ENCODE results near the gene TMEM256. TPM values are rescaled to one million over a fixed set of nuclear protein-coding genes. Genes with fewer than 3 reads are reported as not detected.

TMEM256 gene
- total RNA-seq, 1 experiment from 2014 or later, result 151 TPM

DNA sequence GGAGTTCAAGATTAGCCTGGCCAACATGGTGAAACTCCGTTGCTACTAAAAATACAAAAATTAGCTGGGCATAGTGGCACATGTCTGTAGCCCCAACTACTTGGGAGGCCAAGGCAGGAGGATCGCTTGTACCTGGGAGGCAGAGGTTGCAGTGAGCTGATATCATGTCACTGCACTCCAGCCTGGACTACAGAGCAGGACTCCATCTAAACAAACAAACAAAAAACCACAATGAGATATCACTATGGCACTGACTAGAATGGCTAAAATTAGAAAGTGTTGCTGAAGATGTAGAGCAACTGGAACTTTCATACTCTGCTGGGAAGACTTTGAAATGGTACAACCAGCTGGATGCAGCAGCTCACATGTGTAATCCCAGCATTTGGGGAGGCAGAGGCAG lies 29.5 kb downstream of the TMEM256 start:
- no peak overlapping the region for H2AFZ ChIP-seq (ENCODE audit: low read length)
- Mint-ChIP-seq H3K36me3 (ENCODE audit: insufficient read depth in 1 of 3, low read depth in 3 of 3) (peaks cover 3 to 5% (median 4%) of the 10 kb centered on the region in 3 experiments; a peak in 5 of 7 replicates), H3K27ac (peak overlapping the region in 1 of 3 experiments; percentile 27; a peak in 1 of 7 replicates), H3K4me1 (peaks cover 0 to 6% of the 10 kb centered on the region in 2 experiments; a peak in 3 of 4 replicates), H3K27me3 (ENCODE audit: low read depth) (peaks cover 16% of the 10 kb centered on the region), H3K4me3 (no peak overlapping the region), H3K9me3 (peaks cover 4 to 6% of the 10 kb centered on the region in 2 experiments)
- no peak overlapping the region for H4K8ac ChIP-seq (replicated peaks; ENCODE audit: insufficient read length, low read depth, low read length)
- no peak overlapping the region for H2BK12ac ChIP-seq (ENCODE audit: insufficient read length, low read depth, low read length)
- no peak for DNase-seq
- H2BK120ac ChIP-seq (ENCODE audit: low read depth, low read length, poor library complexity, severe bottlenecking), result no peak overlapping the region
- H3K14ac ChIP-seq (ENCODE audit: insufficient read depth, low read length), result no peak overlapping the region
- no peak overlapping the region for H2BK5ac ChIP-seq (ENCODE audit: insufficient read length, low read length)
- TF ChIP-seq, protein P1, sequence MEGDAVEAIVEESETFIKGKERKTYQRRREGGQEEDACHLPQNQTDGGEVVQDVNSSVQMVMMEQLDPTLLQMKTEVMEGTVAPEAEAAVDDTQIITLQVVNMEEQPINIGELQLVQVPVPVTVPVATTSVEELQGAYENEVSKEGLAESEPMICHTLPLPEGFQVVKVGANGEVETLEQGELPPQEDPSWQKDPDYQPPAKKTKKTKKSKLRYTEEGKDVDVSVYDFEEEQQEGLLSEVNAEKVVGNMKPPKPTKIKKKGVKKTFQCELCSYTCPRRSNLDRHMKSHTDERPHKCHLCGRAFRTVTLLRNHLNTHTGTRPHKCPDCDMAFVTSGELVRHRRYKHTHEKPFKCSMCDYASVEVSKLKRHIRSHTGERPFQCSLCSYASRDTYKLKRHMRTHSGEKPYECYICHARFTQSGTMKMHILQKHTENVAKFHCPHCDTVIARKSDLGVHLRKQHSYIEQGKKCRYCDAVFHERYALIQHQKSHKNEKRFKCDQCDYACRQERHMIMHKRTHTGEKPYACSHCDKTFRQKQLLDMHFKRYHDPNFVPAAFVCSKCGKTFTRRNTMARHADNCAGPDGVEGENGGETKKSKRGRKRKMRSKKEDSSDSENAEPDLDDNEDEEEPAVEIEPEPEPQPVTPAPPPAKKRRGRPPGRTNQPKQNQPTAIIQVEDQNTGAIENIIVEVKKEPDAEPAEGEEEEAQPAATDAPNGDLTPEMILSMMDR (conservative IDR thresholded peaks at IDR 0.05), result no peak
- H3K18ac ChIP-seq (ENCODE audit: insufficient read length, low read depth, low read length), result no peak overlapping the region
- H4K5ac ChIP-seq (ENCODE audit: insufficient read length, low read depth, low read length), result no peak overlapping the region
- H2BK20ac ChIP-seq (ENCODE audit: low read depth, low read length, poor library complexity, severe bottlenecking), result no peak overlapping the region
- H3K9me3 ChIP-seq (ENCODE audit: control insufficient read depth, low read depth, low read length), result no peaks in the 10 kb centered on the region
- no peak overlapping the region for H2BK15ac ChIP-seq (ENCODE audit: low read depth, low read length)
- no peak overlapping the region for H3K56ac ChIP-seq (ENCODE audit: insufficient read length, low read depth, low read length)
- no peak overlapping the region for H3K4ac ChIP-seq (ENCODE audit: low read depth, low read length)
- no CpG with 5 or more reads among the region's 2 CpGs for WGBS (ENCODE audit: extremely low coverage, insufficient read length, low lambda C conversion rate)
- H3K79me2 ChIP-seq (ENCODE audit: insufficient read depth, low read length), result no peaks in the 10 kb centered on the region
- H3K27me3 ChIP-seq (ENCODE audit: insufficient read depth, low read length), result no peaks in the 10 kb centered on the region
- H2AK5ac ChIP-seq (ENCODE audit: insufficient read length, low read length), result no peak overlapping the region
- no peaks in the 10 kb centered on the region for H4K20me1 ChIP-seq (ENCODE audit: control insufficient read depth, insufficient read depth, insufficient read length)
- no peak overlapping the region for H3K9ac ChIP-seq (ENCODE audit: extremely low read depth, insufficient read length, low read length)
- H4K91ac ChIP-seq (ENCODE audit: insufficient read length, low read depth, low read length), result no peak overlapping the region
- H3K4me1 ChIP-seq (ENCODE audit: insufficient read depth, low read length), result no peaks in the 10 kb centered on the region
- H3K23ac ChIP-seq (ENCODE audit: insufficient read length, low read depth, low read length), result no peak overlapping the region
- no peaks in the 10 kb centered on the region for H3K79me1 ChIP-seq (ENCODE audit: insufficient read depth, low read depth, low read length, poor library complexity, severe bottlenecking)
- H3K27ac ChIP-seq (ENCODE audit: insufficient read length, low read depth, low read length), result no peak overlapping the region
- H3K4me2 ChIP-seq (ENCODE audit: insufficient read depth, insufficient read length, low read length), result no peak overlapping the region
- no peaks in the 10 kb centered on the region for H3K23me2 ChIP-seq (ENCODE audit: insufficient read length, low read depth, low read length, poor library complexity, severe bottlenecking)
- H3T11ph ChIP-seq (ENCODE audit: low read length), result no peak overlapping the region

Measured in H9 (cell line).